ENCODE data around the gene NCOA1.

The NCOA1 gene

GRCh38 chr2:24515831-24516230 lies 24.8 kb downstream of the NCOA1 start:
- no peaks in the 10 kb centered on the region for H3K79me1 ChIP-seq (ENCODE audit: low read depth, low read length)
- no peak overlapping the region for H3K27ac ChIP-seq (replicated peaks; ENCODE audit: low read length)
- H2BK12ac ChIP-seq (ENCODE audit: low read length) = no peak overlapping the region
- H3K4me3 ChIP-seq (ENCODE audit: low read length in 2 of 2) = no peak overlapping the region
- no peak for DNase-seq (ENCODE audit: low spot score)
- no peak overlapping the region for H4K91ac ChIP-seq (ENCODE audit: low read depth, low read length, poor library complexity)
- H3K4me1 ChIP-seq (ENCODE audit: control insufficient read depth in 2 of 2, insufficient read depth in 1 of 2, low read depth in 1 of 2, low read length in 2 of 2) = peaks cover 0 to 1% of the 10 kb centered on the region in 2 donors
- H2AFZ ChIP-seq (ENCODE audit: low read length) = no peak overlapping the region
- no peak overlapping the region for H2BK5ac ChIP-seq (ENCODE audit: low read length)
- H3K23ac ChIP-seq (ENCODE audit: low read depth, low read length, poor library complexity) = no peak overlapping the region
- H3K4me2 ChIP-seq (ENCODE audit: insufficient read depth, low read length, poor library complexity, severe bottlenecking) = no peak overlapping the region
- no peak overlapping the region for H2AK5ac ChIP-seq (ENCODE audit: low read depth, low read length)
- no peaks in the 10 kb centered on the region for H3K27me3 ChIP-seq (ENCODE audit: control insufficient read depth in 3 of 3, insufficient read depth in 3 of 3, low read depth in 1 of 3, low read length in 3 of 3)
- H2BK120ac ChIP-seq (ENCODE audit: low read depth, low read length) = no peak overlapping the region
- no peak overlapping the region for H3K9ac ChIP-seq (ENCODE audit: low read depth, low read length, poor library complexity)
- no peak overlapping the region for H4K8ac ChIP-seq (ENCODE audit: low read depth, low read length)
- no CpG with 5 or more reads among the region's 2 CpGs for WGBS, 2 donors (ENCODE audit: extremely low coverage in 2 of 2, insufficient read length in 2 of 2, insufficient replicate concordance in 1 of 2)
- no peaks in the 10 kb centered on the region for H3K36me3 ChIP-seq (replicated peaks in 1 of 2; ENCODE audit: control insufficient read depth in 2 of 2, insufficient read depth in 2 of 2, low read length in 2 of 2)
- no peak overlapping the region for H2BK15ac ChIP-seq (ENCODE audit: low read length)
- H3K9me3 ChIP-seq (replicated peaks in 1 of 2; ENCODE audit: control insufficient read depth in 2 of 2, insufficient read depth in 1 of 2, low read depth in 1 of 2, low read length in 2 of 2) = peaks cover 1 to 11% of the 10 kb centered on the region in 2 donors
- no peak overlapping the region for H3K4ac ChIP-seq (ENCODE audit: low read length)
- H3K14ac ChIP-seq (ENCODE audit: low read length) = no peak overlapping the region
- H3K18ac ChIP-seq (ENCODE audit: low read length) = no peak overlapping the region

- Histone ChIP-seq H3K4me1 (ENCODE audit: control insufficient read depth in 2 of 2, insufficient read depth in 1 of 2, low read depth in 1 of 2, low read length in 2 of 2) (peaks cover 0 to 2% of the 10 kb centered on the region in 2 donors), H3K4me3 (ENCODE audit: low read length in 2 of 2) (no peak overlapping the region), H4K8ac (ENCODE audit: low read depth, low read length) (no peak overlapping the region), H3K9ac (ENCODE audit: low read depth, low read length, poor library complexity) (no peak overlapping the region), H2BK12ac (ENCODE audit: low read length) (no peak overlapping the region), H2BK120ac (ENCODE audit: low read depth, low read length) (no peak overlapping the region), H4K91ac (ENCODE audit: low read depth, low read length, poor library complexity) (no peak overlapping the region), H3K27ac (replicated peaks; ENCODE audit: low read length) (no peak overlapping the region), H3K4ac (ENCODE audit: low read length) (no peak overlapping the region), H3K79me1 (ENCODE audit: low read depth, low read length) (no peaks in the 10 kb centered on the region), H2BK5ac (ENCODE audit: low read length) (no peak overlapping the region), H3K18ac (ENCODE audit: low read length) (no peak overlapping the region), H3K14ac (ENCODE audit: low read length) (no peak overlapping the region), H2AFZ (ENCODE audit: low read length) (no peak overlapping the region), H3K4me2 (ENCODE audit: insufficient read depth, low read length, poor library complexity, severe bottlenecking) (no peak overlapping the region), H3K27me3 (ENCODE audit: control insufficient read depth in 3 of 3, insufficient read depth in 3 of 3, low read depth in 1 of 3, low read length in 3 of 3) (no peaks in the 10 kb centered on the region), H3K9me3 (replicated peaks in 1 of 2; ENCODE audit: control insufficient read depth in 2 of 2, insufficient read depth in 1 of 2, low read depth in 1 of 2, low read length in 2 of 2) (peaks cover 1 to 12% of the 10 kb centered on the region in 2 donors), H2BK15ac (ENCODE audit: low read length) (no peak overlapping the region), H2AK5ac (ENCODE audit: low read depth, low read length) (no peak overlapping the region), H3K36me3 (replicated peaks in 1 of 2; ENCODE audit: control insufficient read depth in 2 of 2, insufficient read depth in 2 of 2, low read length in 2 of 2) (no peaks in the 10 kb centered on the region), H3K23ac (ENCODE audit: low read depth, low read length, poor library complexity) (no peak overlapping the region)
- DNase-seq (ENCODE audit: low spot score) = no peak
- WGBS, 2 donors (ENCODE audit: extremely low coverage in 2 of 2, insufficient read length in 2 of 2, insufficient replicate concordance in 1 of 2) = no CpG with 5 or more reads among the region's 5 CpGs
These were observed 26.2 kb downstream of the NCOA1 start for GRCh38 chr2:24517247-24517646.

- H4K8ac ChIP-seq (ENCODE audit: low read depth, low read length) = no peak overlapping the region
- no peak overlapping the region for H3K18ac ChIP-seq (ENCODE audit: low read length)
- peaks cover 1 to 12% of the 10 kb centered on the region in 2 donors for H3K9me3 ChIP-seq (replicated peaks in 1 of 2; ENCODE audit: control insufficient read depth in 2 of 2, insufficient read depth in 1 of 2, low read depth in 1 of 2, low read length in 2 of 2)
- H3K23ac ChIP-seq (ENCODE audit: low read depth, low read length, poor library complexity) = no peak overlapping the region
- no peak overlapping the region for H2AFZ ChIP-seq (ENCODE audit: low read length)
- no peak overlapping the region for H2AK5ac ChIP-seq (ENCODE audit: low read depth, low read length)
- no peaks in the 10 kb centered on the region for H3K79me1 ChIP-seq (ENCODE audit: low read depth, low read length)
- H3K27ac ChIP-seq (replicated peaks; ENCODE audit: low read length) = no peak overlapping the region
- H3K36me3 ChIP-seq (replicated peaks in 1 of 2; ENCODE audit: control insufficient read depth in 2 of 2, insufficient read depth in 2 of 2, low read length in 2 of 2) = no peaks in the 10 kb centered on the region
- no peak overlapping the region for H3K14ac ChIP-seq (ENCODE audit: low read length)
- H3K4me2 ChIP-seq (ENCODE audit: insufficient read depth, low read length, poor library complexity, severe bottlenecking) = no peak overlapping the region
- no peak for DNase-seq (ENCODE audit: low spot score)
- H3K9ac ChIP-seq (ENCODE audit: low read depth, low read length, poor library complexity) = no peak overlapping the region
- peaks cover 0 to 2% of the 10 kb centered on the region in 2 donors for H3K4me1 ChIP-seq (ENCODE audit: control insufficient read depth in 2 of 2, insufficient read depth in 1 of 2, low read depth in 1 of 2, low read length in 2 of 2)
- H3K4ac ChIP-seq (ENCODE audit: low read length) = no peak overlapping the region
- no peak overlapping the region for H2BK15ac ChIP-seq (ENCODE audit: low read length)
- WGBS, 2 donors (ENCODE audit: extremely low coverage in 2 of 2, insufficient read length in 2 of 2, insufficient replicate concordance in 1 of 2) = no CpG with 5 or more reads among the region's 1 CpG
- H2BK5ac ChIP-seq (ENCODE audit: low read length) = no peak overlapping the region
- H2BK120ac ChIP-seq (ENCODE audit: low read depth, low read length) = no peak overlapping the region
- H2BK12ac ChIP-seq (ENCODE audit: low read length) = no peak overlapping the region
- no peak overlapping the region for H3K4me3 ChIP-seq (ENCODE audit: low read length in 2 of 2)
- H4K91ac ChIP-seq (ENCODE audit: low read depth, low read length, poor library complexity) = no peak overlapping the region
- no peaks in the 10 kb centered on the region for H3K27me3 ChIP-seq (ENCODE audit: control insufficient read depth in 3 of 3, insufficient read depth in 3 of 3, low read depth in 1 of 3, low read length in 3 of 3)
These were observed 29.1 kb downstream of the NCOA1 start for GRCh38 chr2:24520175-24520574.

DNA sequence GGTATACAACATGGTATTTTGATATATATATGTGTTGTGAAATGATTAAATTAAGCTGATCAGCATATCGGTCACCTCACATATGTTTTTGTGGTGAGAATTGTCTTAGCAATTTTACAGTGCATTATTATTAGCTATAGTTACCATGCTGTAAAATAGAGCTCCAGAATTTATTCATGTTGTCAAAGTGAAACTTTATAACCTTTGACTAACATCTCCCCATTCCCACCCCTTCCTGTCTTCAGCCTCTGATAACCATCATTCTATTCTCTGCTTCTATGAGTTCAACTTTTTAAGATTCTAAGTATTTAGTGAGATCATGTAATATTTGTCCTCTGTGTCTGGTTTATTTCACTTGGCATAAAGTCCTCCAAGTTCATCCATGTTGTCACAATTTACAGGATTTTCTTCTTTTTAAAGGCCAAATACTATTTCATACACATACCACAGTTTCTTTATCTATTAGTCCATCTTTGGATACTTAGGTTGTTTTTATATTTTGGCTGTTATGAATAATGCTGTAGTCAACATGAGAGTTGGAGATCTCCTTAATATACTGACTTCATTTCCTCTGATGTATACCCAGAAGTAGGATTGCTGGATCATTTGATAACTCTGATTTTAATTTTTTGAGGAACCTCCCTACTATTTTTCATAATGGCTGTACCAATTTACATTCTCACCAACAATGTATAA lies 30.3 kb downstream of the NCOA1 start:
- H2BK5ac ChIP-seq (ENCODE audit: low read length) = no peak overlapping the region
- no peak overlapping the region for H4K91ac ChIP-seq (ENCODE audit: low read depth, low read length, poor library complexity)
- H2AFZ ChIP-seq (ENCODE audit: low read length) = no peak overlapping the region
- H3K14ac ChIP-seq (ENCODE audit: low read length) = no peak overlapping the region
- no peak overlapping the region for H3K4me3 ChIP-seq (ENCODE audit: low read length in 2 of 2)
- peaks cover 0 to 2% of the 10 kb centered on the region in 2 donors for H3K4me1 ChIP-seq (ENCODE audit: control insufficient read depth in 2 of 2, insufficient read depth in 1 of 2, low read depth in 1 of 2, low read length in 2 of 2)
- H3K27me3 ChIP-seq (ENCODE audit: control insufficient read depth in 3 of 3, insufficient read depth in 3 of 3, low read depth in 1 of 3, low read length in 3 of 3) = no peaks in the 10 kb centered on the region
- H3K4me2 ChIP-seq (ENCODE audit: insufficient read depth, low read length, poor library complexity, severe bottlenecking) = no peak overlapping the region
- H3K9ac ChIP-seq (ENCODE audit: low read depth, low read length, poor library complexity) = no peak overlapping the region
- H3K9me3 ChIP-seq (replicated peaks in 1 of 2; ENCODE audit: control insufficient read depth in 2 of 2, insufficient read depth in 1 of 2, low read depth in 1 of 2, low read length in 2 of 2) = peaks cover 1 to 12% of the 10 kb centered on the region in 2 donors
- H3K36me3 ChIP-seq (replicated peaks in 1 of 2; ENCODE audit: control insufficient read depth in 2 of 2, insufficient read depth in 2 of 2, low read length in 2 of 2) = no peaks in the 10 kb centered on the region
- no peak overlapping the region for H3K4ac ChIP-seq (ENCODE audit: low read length)
- H3K18ac ChIP-seq (ENCODE audit: low read length) = no peak overlapping the region
- H2BK15ac ChIP-seq (ENCODE audit: low read length) = no peak overlapping the region
- no peak for DNase-seq (ENCODE audit: low spot score)
- no peaks in the 10 kb centered on the region for H3K79me1 ChIP-seq (ENCODE audit: low read depth, low read length)
- H2AK5ac ChIP-seq (ENCODE audit: low read depth, low read length) = no peak overlapping the region
- H3K27ac ChIP-seq (replicated peaks; ENCODE audit: low read length) = no peak overlapping the region
- H3K23ac ChIP-seq (ENCODE audit: low read depth, low read length, poor library complexity) = no peak overlapping the region
- WGBS, 2 donors (ENCODE audit: extremely low coverage in 2 of 2, insufficient read length in 2 of 2, insufficient replicate concordance in 1 of 2) = no CpG with 5 or more reads among the region's 1 CpG
- H2BK12ac ChIP-seq (ENCODE audit: low read length) = no peak overlapping the region
- H4K8ac ChIP-seq (ENCODE audit: low read depth, low read length) = no peak overlapping the region
- no peak overlapping the region for H2BK120ac ChIP-seq (ENCODE audit: low read depth, low read length)
